Stimulated activated naive CD4-positive, alpha-beta T cell treated with Interleukin-2 at 50 U/mL for 16 hours (primary cell): Measurements from ENCODE around the gene GDI1.

Experiments used
- DNase-seq: peaks from one replicate; lab custom pipeline; 2025; lab: John Stamatoyannopoulos, UW

GDI1 gene

DNA sequence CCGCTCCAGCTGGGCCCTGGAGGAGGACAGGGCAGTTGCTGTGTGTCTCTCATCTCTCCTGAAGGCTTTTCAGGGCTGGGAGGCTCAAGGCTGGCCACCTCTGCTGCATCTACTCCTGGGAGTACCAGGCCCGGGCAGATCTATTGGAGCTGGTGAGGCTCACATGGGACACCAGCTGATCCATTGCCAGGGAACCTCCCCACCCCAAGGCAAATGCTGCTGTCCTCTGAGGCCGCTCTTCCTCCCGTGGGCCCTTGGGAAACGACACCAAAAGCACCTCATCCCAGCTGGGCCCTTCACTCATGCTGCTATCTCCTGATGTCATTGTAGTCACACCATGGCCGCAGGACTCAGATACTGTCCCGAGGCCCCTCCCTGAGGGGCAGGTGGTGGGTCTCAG, 45.8 kb downstream of the GDI1 start:
- DNase-seq = no peak

- no peak for DNase-seq
These were observed 46.4 kb downstream of the GDI1 start for GRCh38 chrX:154483325-154483724.

DNA sequence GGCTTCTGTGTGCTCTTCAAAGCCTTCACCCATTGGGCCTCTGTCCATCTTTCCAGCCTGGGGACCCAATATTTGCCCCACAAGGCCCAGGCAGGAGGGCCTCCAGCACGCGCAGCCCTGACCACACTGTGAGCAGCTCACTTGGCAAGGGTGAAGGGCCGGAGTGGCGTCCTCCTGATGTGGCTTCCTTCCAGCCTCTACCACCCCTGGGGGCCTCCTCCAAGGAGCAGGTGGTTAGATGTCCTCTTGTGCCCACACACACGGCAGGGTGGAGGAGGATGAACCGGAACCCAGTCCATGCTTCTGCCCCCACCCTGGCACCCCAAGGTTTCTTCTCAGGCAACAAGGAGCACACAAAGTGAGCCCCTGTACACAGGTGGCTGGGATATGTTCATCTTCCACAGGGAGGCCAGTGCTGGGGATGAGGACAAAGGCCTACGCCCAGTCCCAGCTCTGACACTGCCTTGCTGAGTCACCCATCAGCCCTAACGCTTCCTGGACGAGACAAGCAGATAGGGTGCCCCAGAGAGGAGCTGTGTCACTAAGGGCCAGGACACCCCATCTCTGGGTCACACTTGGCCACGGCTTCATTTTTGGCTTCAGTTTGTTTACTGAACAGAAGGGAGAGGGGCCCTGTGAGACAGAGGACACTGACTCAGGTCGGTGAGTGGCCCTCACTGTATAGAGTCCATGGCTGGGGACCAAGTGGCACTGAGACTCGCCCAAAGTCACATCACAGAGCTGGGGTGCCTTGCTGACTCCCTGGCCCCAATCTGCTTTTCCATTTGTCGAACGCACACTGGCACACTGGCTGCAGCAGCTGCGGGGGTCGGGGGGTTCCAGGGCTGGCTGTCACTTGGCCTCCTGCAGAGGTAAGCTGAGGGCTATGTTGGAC, 47.5 kb downstream of the GDI1 start:
- no peak for DNase-seq

DNA sequence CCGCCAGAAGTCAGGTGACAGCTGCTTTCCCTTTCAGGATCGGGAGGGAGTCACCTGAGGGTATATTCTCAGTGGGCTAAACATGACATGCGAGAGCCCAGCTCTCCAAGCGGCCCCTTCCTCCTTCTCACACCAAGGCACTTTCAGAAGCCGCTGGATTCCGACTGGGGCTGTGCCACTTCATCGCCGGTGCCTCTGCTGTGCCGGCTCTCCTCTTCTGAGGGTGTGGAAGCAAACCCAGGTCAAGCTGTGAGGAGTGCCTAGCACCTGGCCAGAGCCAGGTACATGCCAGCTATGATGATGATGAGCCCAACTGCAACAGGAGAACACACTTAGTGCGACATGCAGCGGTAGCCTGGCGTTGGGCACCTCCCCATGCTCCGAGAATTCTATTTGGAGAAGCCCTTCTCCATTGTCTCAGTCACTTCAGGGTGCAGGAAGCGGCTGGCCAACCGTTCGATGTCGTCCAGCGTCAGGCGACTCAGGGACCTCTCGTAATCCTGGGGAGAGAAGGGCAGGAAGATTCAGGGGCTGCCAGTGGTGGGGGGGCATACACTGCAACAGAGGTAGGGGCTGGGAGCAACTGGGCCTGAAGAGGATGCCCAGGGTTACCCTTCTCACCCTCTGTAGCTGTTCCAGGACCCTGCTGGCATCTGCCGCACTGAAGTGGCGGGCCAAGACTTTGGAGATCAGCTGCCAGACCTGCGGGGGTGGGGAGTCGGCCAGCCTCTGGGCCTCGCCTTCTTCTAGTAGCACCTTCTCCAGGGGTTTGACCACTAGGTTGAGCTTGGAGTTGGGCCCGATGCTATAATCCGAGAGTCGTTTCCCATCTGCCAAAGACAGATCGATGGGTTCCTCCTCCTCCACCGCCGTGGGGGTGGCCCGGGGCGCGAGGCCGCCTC, 48.4 kb downstream of the GDI1 start:
- DNase-seq = no peak

DNA sequence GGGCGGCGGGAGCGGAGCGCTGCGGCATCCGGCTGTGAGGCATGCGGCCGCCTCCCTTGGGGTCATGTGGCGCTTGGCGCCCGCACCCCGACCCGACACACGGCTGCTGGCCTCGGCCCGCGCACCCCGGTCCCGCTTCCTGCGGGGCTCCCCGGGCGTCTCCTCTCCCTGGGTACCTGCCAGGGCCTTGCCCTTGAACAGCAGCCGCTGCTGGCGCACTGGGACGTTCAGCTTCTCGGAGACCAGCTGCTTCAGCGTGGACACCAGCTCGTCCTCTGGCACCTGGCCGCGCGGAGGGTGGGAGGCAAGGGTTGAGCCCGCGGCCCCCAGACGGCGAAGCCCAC, 49.1 kb downstream of the GDI1 start:
- peak; percentile 11 for DNase-seq

- DNase-seq = peak; percentile 34
These were observed 49.6 kb downstream of the GDI1 start, which contains the start of gene UBL4A for GRCh38 chrX:154486396-154487207. TSS of gene UBL4A (minus strand) at chrX:154486615. CDS start at chrX:154486584, 31 bp downstream.

DNA sequence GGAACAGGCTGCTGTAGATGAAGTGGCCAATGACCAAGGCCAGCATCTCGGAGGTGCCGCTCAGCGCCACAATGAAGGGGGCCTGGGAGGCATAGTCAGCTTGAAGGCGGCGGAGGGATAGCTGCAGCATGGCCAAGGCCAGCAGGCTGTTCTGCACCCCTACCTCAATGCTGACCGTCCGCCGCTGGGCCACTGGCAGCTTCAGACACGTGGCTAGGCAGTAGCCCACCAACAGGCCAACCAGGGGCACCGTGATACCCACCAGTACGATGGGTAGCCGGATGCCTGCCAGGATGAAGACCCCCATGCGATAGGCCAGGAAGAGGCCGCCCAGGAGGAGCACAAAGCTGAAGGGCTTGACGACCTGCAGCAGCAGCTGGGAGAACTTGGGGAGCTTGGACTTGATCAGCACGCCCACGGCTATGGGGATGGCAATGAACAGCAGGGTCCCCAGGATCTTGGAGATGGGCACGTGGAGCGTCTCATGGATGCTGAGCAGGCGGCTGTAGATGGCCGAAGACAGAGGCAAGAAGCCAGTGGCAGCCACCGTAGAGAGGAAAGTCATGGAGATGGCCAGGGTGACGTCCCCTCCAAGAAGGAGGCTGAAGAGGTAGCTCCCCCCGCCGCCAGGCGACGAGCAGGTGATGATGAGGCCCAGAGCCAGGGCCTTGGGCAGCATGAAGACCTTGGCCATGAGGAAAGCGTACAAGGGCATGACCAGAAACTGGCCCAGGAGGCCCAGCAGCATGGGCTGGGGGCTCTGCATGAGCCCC, 50.8 kb downstream of the GDI1 start:
- DNase-seq = no peak

- DNase-seq = no peak
These were observed 51.6 kb downstream of the GDI1 start for GRCh38 chrX:154488336-154489075.

GRCh38 chrX:154489182-154489581, 52.2 kb downstream of the GDI1 start:
- no peak for DNase-seq

- DNase-seq = peak; percentile 30
These were observed 53.1 kb downstream of the GDI1 start for GRCh38 chrX:154490021-154490413.

DNA sequence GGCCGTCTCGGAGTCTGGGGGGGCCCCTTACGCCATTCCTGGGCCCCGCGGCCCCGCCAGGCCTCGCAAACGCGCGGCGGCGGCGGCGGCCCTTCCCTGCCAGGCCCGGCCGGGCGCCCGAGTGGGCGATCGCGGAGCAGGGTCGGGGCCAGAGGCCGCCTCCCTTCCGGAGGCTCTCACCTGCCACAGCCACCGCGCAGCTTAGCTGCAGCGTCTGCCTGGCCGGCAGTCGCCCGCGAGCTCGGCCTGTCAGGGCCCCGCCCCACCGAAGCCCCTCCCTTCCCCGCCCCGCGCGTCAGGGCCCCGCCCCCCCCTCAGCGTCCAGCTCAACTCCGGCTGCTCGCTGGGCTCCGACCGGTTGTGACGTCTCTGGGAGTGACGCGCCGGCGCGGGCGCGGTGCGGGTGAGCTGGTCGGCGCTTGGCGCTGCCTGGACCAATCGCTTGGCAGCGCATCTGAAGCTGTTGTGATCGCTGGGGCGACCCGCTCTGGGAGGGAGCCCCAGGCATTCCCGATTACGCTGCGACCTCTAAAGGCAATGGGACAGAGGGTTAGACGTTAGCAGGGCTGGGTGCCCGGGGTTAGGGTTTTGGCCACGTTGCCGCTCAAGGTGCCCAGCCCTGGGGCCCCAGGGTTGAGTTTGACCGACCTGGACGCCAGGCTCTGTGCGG, 53.6 kb downstream of the GDI1 start, which contains the start of gene SLC10A3:
TSS of gene SLC10A3 (minus strand) at position 216 of the 670 bp plus-strand sequence. CDS start 1,689 bp downstream, outside the sequence.
- peak; percentile 81 for DNase-seq
